ENCODE results near the gene USP32. TPM values are rescaled to one million over a fixed set of nuclear protein-coding genes. Genes with fewer than 3 reads are reported as not detected.
"Not testable (repeated sequence)": the region's sequence is repeated elsewhere in the genome, so short reads cannot be mapped to it uniquely, and the experiment has no call there.

Gene USP32
- total RNA-seq, 3 donors from 2014 or later (not counting 1 experiment from before 2014, with no cell fraction given), result 41.3 to 68.5 (median 41.7) TPM

DNA sequence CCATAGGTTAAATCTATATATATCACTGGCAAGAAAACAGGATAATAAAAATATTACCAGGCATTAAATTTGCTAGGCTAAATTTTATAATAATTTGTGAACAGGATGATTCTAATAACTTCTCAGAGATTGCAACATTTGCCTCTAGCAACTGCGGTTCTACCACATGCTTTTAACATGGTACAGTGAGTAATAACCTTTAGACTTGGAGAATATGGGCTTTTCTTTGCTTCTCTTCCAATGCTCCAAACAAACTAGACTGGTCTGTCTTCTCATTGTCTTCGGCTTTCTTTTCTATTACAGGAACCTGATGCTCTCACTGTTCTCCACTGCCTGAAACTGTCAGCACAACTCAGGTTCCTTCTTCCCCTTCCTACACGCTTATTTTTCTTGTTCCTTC lies 161.6 kb downstream of the USP32 start:
- Histone ChIP-seq H3K36me3 (ENCODE audit: control insufficient read depth, insufficient read depth, low read length) (peaks cover 8% of the 10 kb centered on the region), H3K4me3 (ENCODE audit: low read length) (no peak overlapping the region), H3K27ac (ENCODE audit: low read length) (no peak overlapping the region), H3K9me3 (ENCODE audit: control insufficient read depth, insufficient read depth, low read length) (no peaks in the 10 kb centered on the region), H3K4me1 (ENCODE audit: control insufficient read depth, insufficient read depth, low read length) (no peaks in the 10 kb centered on the region), H3K27me3 (ENCODE audit: control insufficient read depth, insufficient read depth, low read length) (no peaks in the 10 kb centered on the region)
- DNase-seq (no peak), ATAC-seq (no peak)
- intact Hi-C loops (cut with micrococcal nuclease), result no loop called here
- TF ChIP-seq CTCF (IDR thresholded peaks at IDR 0.05), result no peak
- Mint-ChIP-seq H3K9me3 (no peaks in the 10 kb centered on the region), H3K27me3 (ENCODE audit: low read depth in 2 of 2) (no peaks in the 10 kb centered on the region), H3K4me1 (no peaks in the 10 kb centered on the region), H3K36me3 (peaks cover 8% of the 10 kb centered on the region), H3K4me3 (no peak overlapping the region), H3K27ac (no peak overlapping the region)
- 99% methylated on average over 3 of the region's 3 CpGs for WGBS (ENCODE audit: insufficient coverage)

GRCh38 chr17:60229188-60229802 lies 162.6 kb downstream of the USP32 start:
- no peak overlapping the region for H3K4me3 ChIP-seq (ENCODE audit: low read length)
- no peaks in the 10 kb centered on the region for H3K9me3 ChIP-seq (ENCODE audit: control insufficient read depth, insufficient read depth, low read length)
- no peak overlapping the region for H3K4me3 Mint-ChIP-seq
- no peak overlapping the region for H3K27ac Mint-ChIP-seq
- H3K27me3 Mint-ChIP-seq (ENCODE audit: low read depth in 2 of 2), result no peaks in the 10 kb centered on the region
- H3K4me1 Mint-ChIP-seq, result no peaks in the 10 kb centered on the region
- H3K27ac ChIP-seq (ENCODE audit: low read length), result no peak overlapping the region
- WGBS (ENCODE audit: insufficient coverage), result 100% methylated on average over 2 of the region's 3 CpGs
- H3K27me3 ChIP-seq (ENCODE audit: control insufficient read depth, insufficient read depth, low read length), result no peaks in the 10 kb centered on the region
- no peak for TF ChIP-seq CTCF (IDR thresholded peaks at IDR 0.05)
- DNase-seq (no peak), ATAC-seq (no peak)
- H3K4me1 ChIP-seq (ENCODE audit: control insufficient read depth, insufficient read depth, low read length), result no peaks in the 10 kb centered on the region
- intact Hi-C loops (cut with micrococcal nuclease), result no loop called here
- peaks cover 10% of the 10 kb centered on the region for H3K36me3 ChIP-seq (ENCODE audit: control insufficient read depth, insufficient read depth, low read length)
- no peaks in the 10 kb centered on the region for H3K36me3 Mint-ChIP-seq
- no peaks in the 10 kb centered on the region for H3K9me3 Mint-ChIP-seq

- H3K36me3 Mint-ChIP-seq; DNase-seq; H3K27ac ChIP-seq (ENCODE audit: low read length); H3K4me1 Mint-ChIP-seq; H3K9me3 Mint-ChIP-seq; ATAC-seq; H3K27me3 Mint-ChIP-seq (ENCODE audit: low read depth in 2 of 2); H3K4me3 ChIP-seq (ENCODE audit: low read length); H3K27ac Mint-ChIP-seq; H3K4me1 ChIP-seq (ENCODE audit: control insufficient read depth, insufficient read depth, low read length); H3K27me3 ChIP-seq (ENCODE audit: control insufficient read depth, insufficient read depth, low read length); H3K4me3 Mint-ChIP-seq; H3K9me3 ChIP-seq (ENCODE audit: control insufficient read depth, insufficient read depth, low read length); intact Hi-C loops (cut with micrococcal nuclease): not testable (repeated sequence)
- peaks cover 26% of the 10 kb centered on the region for H3K36me3 ChIP-seq (ENCODE audit: control insufficient read depth, insufficient read depth, low read length)
- WGBS (ENCODE audit: insufficient coverage), result 96% methylated on average over 7 of the region's 8 CpGs
These were observed 164.7 kb downstream of the USP32 start for GRCh38 chr17:60227276-60227675.

- H3K27me3 ChIP-seq (ENCODE audit: control insufficient read depth, insufficient read depth, low read length), result no peaks in the 10 kb centered on the region
- intact Hi-C loops (cut with micrococcal nuclease), result no loop called here
- no peaks in the 10 kb centered on the region for H3K4me1 Mint-ChIP-seq
- H3K4me1 ChIP-seq (ENCODE audit: control insufficient read depth, insufficient read depth, low read length), result no peaks in the 10 kb centered on the region
- ATAC-seq (no peak), DNase-seq (no peak)
- no peak overlapping the region for H3K27ac Mint-ChIP-seq
- no peaks in the 10 kb centered on the region for H3K9me3 Mint-ChIP-seq
- no peak overlapping the region for H3K4me3 Mint-ChIP-seq
- no peak overlapping the region for H3K27ac ChIP-seq (ENCODE audit: low read length)
- peaks cover 39% of the 10 kb centered on the region for H3K36me3 ChIP-seq (ENCODE audit: control insufficient read depth, insufficient read depth, low read length)
- no peak overlapping the region for H3K4me3 ChIP-seq (ENCODE audit: low read length)
- H3K27me3 Mint-ChIP-seq (ENCODE audit: low read depth in 2 of 2), result no peaks in the 10 kb centered on the region
- no peak for TF ChIP-seq CTCF (IDR thresholded peaks at IDR 0.05)
- no peaks in the 10 kb centered on the region for H3K9me3 ChIP-seq (ENCODE audit: control insufficient read depth, insufficient read depth, low read length)
- WGBS (ENCODE audit: insufficient coverage), result 100% methylated on average over 1 of the region's 1 CpG
- no peaks in the 10 kb centered on the region for H3K36me3 Mint-ChIP-seq
These were observed 167.9 kb downstream of the USP32 start for GRCh38 chr17:60224064-60224463.
